Urothelium cell line (cell line): ENCODE data around the gene EXOC1.

Experiments
- DNase-seq: peaks from one replicate; pipeline ENCODE4 v3.0.0; 2011; ENCODE audit warnings: low spot score, mixed read lengths
- FAIRE-seq: peaks from 2 replicates; lab custom pipeline; 2011; peaks lifted over from hg19 to GRCh38; lab: Jason Lieb, UNC

EXOC1 gene

GRCh38 chr4:55947912-55948725 lies 94.7 kb downstream of the EXOC1 start:
- DNase-seq: peak; percentile 55
- no peak for FAIRE-seq

GRCh38 chr4:55948726-55949481 lies 95.5 kb downstream of the EXOC1 start, which contains the start of gene CEP135:
Gene CEP135, plus strand, starts transcription at chr4:55948945. Its CDS starts 3,186 bp downstream, at chr4:55952131.
- peak; percentile 96 for FAIRE-seq
- DNase-seq: peak; percentile 96

- DNase-seq (no peak), FAIRE-seq (no peak)
Observed at GRCh38 chr4:55949482-55949802, 96.0 kb downstream of the EXOC1 start.

- DNase-seq (no peak), FAIRE-seq (no peak)
Observed at GRCh38 chr4:55951191-55951922, 97.9 kb downstream of the EXOC1 start.
